Hepatocyte (in vitro differentiated cells): ENCODE data around the gene AADAT. TPM values are rescaled to one million over a fixed set of nuclear protein-coding genes. Genes with fewer than 3 reads are reported as not detected.
"Not testable (repeated sequence)": the region's sequence is repeated elsewhere in the genome, so short reads cannot be mapped to it uniquely, and the experiment has no call there.

Source experiments
- DNase-seq: peaks from one replicate; pipeline ENCODE4 v3.0.0-alpha.2; 2016; ENCODE audit warnings: low spot score
- H2AFZ ChIP-seq: fragments of 200-600 bp; sonication (generic); 2 replicates; pipeline ENCODE4 v1.6.0; 2016; ENCODE audit warnings: antibody characterized with exemption, mild to moderate bottlenecking
- H3K27ac ChIP-seq: fragments of 200-600 bp; sonication (generic); 2 replicates; pipeline ENCODE4 v1.5.1; 2016; ENCODE audit warnings: mild to moderate bottlenecking
- H3K27me3 ChIP-seq: fragments of 200-600 bp; sonication (generic); 2 replicates; pipeline ENCODE4 v1.6.1; 2016
- H3K36me3 ChIP-seq: fragments of 200-600 bp; sonication (generic); replicated peaks from 2 replicates; pipeline ENCODE4 v1.5.1; 2016; ENCODE audit warnings: low read depth; ENCODE audit not compliant: insufficient read depth
- H3K4me1 ChIP-seq: fragments of 200-600 bp; sonication (generic); 2 replicates; pipeline ENCODE4 v1.5.1; 2016; ENCODE audit warnings: mild to moderate bottlenecking, moderate library complexity; ENCODE audit not compliant: insufficient read depth
- H3K4me2 ChIP-seq: fragments of 200-600 bp; sonication (generic); 2 replicates; pipeline ENCODE4 v1.6.0; 2016
- H3K4me3 ChIP-seq: fragments of 200-600 bp; sonication (generic); 2 replicates; pipeline ENCODE4 v1.5.1; 2016; ENCODE audit warnings: mild to moderate bottlenecking
- H3K79me2 ChIP-seq: fragments of 200-600 bp; sonication (generic); 2 replicates; pipeline ENCODE4 v1.6.0; 2017; ENCODE audit warnings: mild to moderate bottlenecking
- H3K9me2 ChIP-seq: fragments of 200-600 bp; sonication (generic); replicated peaks from 2 replicates; pipeline ENCODE4 v1.6.0; 2017; ENCODE audit warnings: mild to moderate bottlenecking; ENCODE audit not compliant: insufficient read depth
- H3K9me3 ChIP-seq: fragments of 200-600 bp; sonication (generic); 2 replicates; pipeline ENCODE4 v1.5.1; 2016; ENCODE audit warnings: low read depth, mild to moderate bottlenecking
- H4K20me1 ChIP-seq: fragments of 200-600 bp; sonication (generic); 2 replicates; pipeline ENCODE4 v1.6.0; 2016; ENCODE audit warnings: mild to moderate bottlenecking; ENCODE audit not compliant: insufficient read depth, poor library complexity, severe bottlenecking
- EZH2 ChIP-seq: fragments of 200-600 bp; sonication (generic); IDR thresholded peaks from 2 replicates; pipeline ENCODE4 v1.6.1; 2016; ENCODE audit warnings: antibody characterized with exemption, mild to moderate bottlenecking, borderline replicate concordance
- EZH2phosphoT487 ChIP-seq: fragments of 200-600 bp; sonication (generic); IDR thresholded peaks from one replicate; pipeline ENCODE4 v1.6.1; 2018; ENCODE audit warnings: antibody characterized with exemption, mild to moderate bottlenecking, low read depth, moderate library complexity; ENCODE audit not compliant: unreplicated experiment, severe bottlenecking
- WGBS: methylation state at CpG from one replicate; pipeline ENCODE4 v1.1.6; 2016; ENCODE audit warnings: low lambda C conversion rate; ENCODE audit errors: missing lambda C conversion rate; 5-methylcytosine and 5-hydroxymethylcytosine counted together
- polyA plus RNA-seq: library from polyadenylated mRNA; unstranded; fragments of >200 nt; fragmentation: Nextera tagmentation; extraction: Ambion mirVana; gene quantifications from 2 replicates; pipeline ENCODE4 v1.2.1, GENCODE V29; 2016
- total RNA-seq: library from RNA; depleted of rRNA; stranded (reverse); fragments of >200 nt; gene quantifications from 2 replicates; pipeline ENCODE4 v1.2.3, GENCODE V29; 2014
- TF ChIP-seq, protein P1 (sequence below): fragments of 200-600 bp; sonication (generic); IDR thresholded peaks from 2 replicates; pipeline ENCODE4 v1.5.1; 2016; ENCODE audit warnings: antibody characterized with exemption, mild to moderate bottlenecking; ENCODE audit not compliant: poor library complexity

Gene AADAT
- total and polyA plus RNA-seq, 2 experiments from 2014 or later, result 10.3 to 11.1 TPM

DNA sequence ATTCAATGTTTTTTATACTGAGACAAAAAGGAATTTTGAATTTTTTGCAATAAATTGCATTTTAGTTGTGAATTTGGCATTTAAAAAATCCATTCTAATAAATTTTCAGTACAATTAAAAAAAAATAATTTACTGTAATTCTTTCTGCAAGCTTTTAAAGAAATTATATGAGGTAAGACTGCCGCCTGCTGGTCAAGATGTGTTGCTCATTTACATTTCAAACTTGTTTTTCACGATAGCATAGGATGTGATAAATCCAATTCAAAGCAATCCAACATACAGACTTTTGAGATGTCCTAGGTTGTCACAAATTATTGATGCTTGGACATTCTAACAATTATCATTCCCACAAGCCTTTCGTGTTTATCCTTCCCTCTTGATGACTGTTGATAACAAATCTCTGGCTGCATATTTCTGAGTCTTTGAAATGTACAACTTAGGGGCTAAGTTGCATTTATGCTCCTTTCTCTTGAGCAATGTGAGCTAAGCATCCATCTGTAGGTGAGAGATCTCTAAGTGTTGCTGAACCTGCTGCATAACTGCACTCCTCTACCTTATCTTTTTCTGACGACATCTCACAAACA lies 41.9 kb downstream of the AADAT start:
- no peaks in the 10 kb centered on the region for H4K20me1 ChIP-seq
- TF ChIP-seq, protein P1, sequence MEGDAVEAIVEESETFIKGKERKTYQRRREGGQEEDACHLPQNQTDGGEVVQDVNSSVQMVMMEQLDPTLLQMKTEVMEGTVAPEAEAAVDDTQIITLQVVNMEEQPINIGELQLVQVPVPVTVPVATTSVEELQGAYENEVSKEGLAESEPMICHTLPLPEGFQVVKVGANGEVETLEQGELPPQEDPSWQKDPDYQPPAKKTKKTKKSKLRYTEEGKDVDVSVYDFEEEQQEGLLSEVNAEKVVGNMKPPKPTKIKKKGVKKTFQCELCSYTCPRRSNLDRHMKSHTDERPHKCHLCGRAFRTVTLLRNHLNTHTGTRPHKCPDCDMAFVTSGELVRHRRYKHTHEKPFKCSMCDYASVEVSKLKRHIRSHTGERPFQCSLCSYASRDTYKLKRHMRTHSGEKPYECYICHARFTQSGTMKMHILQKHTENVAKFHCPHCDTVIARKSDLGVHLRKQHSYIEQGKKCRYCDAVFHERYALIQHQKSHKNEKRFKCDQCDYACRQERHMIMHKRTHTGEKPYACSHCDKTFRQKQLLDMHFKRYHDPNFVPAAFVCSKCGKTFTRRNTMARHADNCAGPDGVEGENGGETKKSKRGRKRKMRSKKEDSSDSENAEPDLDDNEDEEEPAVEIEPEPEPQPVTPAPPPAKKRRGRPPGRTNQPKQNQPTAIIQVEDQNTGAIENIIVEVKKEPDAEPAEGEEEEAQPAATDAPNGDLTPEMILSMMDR, result peak; percentile 90
- TF ChIP-seq EZH2phosphoT487 (no peak), EZH2 (no peak)
- no peak overlapping the region for H2AFZ ChIP-seq
- no peaks in the 10 kb centered on the region for H3K9me2 ChIP-seq
- DNase-seq, result peak; percentile 84
- H3K4me3 ChIP-seq, result no peak overlapping the region
- no peak overlapping the region for H3K27ac ChIP-seq
- no peaks in the 10 kb centered on the region for H3K36me3 ChIP-seq
- H3K79me2 ChIP-seq, result no peaks in the 10 kb centered on the region
- H3K4me2 ChIP-seq, result no peak overlapping the region
- no peaks in the 10 kb centered on the region for H3K27me3 ChIP-seq
- H3K4me1 ChIP-seq, result no peaks in the 10 kb centered on the region
- 28% methylated on average over 4 of the region's 4 CpGs for WGBS
- H3K9me3 ChIP-seq, result no peaks in the 10 kb centered on the region

DNA sequence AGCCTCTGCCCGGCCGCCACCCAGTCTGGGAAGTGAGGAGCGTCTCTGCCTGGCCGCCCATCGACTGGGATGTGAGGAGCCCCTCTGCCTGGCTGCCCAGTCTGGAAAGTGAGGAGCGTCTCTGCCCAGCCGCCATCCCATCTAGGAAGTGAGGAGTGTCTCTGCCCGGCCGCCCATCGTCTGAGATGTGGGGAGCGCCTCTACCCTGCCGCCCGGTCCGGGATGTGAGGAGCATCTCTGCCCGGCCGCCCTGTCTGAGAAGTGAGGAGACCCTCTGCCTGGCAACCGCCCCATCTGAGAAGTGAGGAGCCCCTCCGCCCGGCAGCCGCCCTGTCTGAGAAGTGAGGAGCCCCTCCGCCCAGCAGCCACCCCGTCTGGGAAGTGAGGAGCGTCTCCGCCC lies 43.6 kb downstream of the AADAT start:
- H3K36me3 ChIP-seq, H3K4me3 ChIP-seq, H3K79me2 ChIP-seq, H3K9me3 ChIP-seq, H3K27ac ChIP-seq, H3K4me1 ChIP-seq, DNase-seq, H3K27me3 ChIP-seq, H3K9me2 ChIP-seq, H2AFZ ChIP-seq, H4K20me1 ChIP-seq, H3K4me2 ChIP-seq: not testable (repeated sequence)
- WGBS, result 96% methylated on average over 19 of the region's 24 CpGs

DNA sequence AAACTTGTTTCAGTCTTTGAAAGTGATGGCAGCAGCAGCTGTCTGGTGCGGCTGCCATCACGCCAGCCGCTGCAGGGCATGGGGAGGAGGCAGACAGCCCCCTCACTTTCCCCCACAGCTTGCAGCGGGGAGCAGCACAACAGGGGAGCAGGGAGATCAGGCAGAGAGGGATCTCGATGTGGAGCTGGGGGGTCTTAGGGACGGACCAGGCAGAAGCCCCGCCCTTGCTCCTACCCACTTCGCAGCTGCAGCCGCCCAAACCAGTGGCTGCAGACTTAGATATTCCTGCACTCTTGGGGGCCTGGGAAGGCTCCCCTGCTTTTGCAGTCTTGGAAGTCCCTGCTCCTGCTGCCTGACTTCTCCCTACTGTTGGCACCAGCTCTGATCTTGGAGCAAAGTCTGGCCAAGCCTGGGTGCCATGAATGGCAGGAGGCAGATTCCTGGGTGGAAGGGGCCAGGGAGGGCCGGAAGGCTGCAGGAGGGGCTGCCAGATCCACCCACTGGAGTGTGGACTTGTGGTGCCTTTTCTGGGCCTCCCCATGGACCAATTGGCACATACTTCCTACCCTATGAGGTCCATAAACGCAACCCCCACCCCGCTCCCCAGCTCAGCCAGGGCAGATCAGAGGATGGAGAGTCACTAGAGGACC lies 49.6 kb downstream of the AADAT start:
- H3K79me2 ChIP-seq, result no peaks in the 10 kb centered on the region
- no peak overlapping the region for H3K27ac ChIP-seq
- H3K4me1 ChIP-seq, result no peaks in the 10 kb centered on the region
- no peaks in the 10 kb centered on the region for H3K9me3 ChIP-seq
- H3K27me3 ChIP-seq, result no peaks in the 10 kb centered on the region
- H3K36me3 ChIP-seq, result no peaks in the 10 kb centered on the region
- no peak for TF ChIP-seq EZH2
- H3K4me2 ChIP-seq, result no peak overlapping the region
- 95% methylated on average over 12 of the region's 12 CpGs for WGBS
- no peaks in the 10 kb centered on the region for H4K20me1 ChIP-seq
- H2AFZ ChIP-seq, result no peak overlapping the region
- H3K9me2 ChIP-seq, result no peaks in the 10 kb centered on the region
- H3K4me3 ChIP-seq, result no peak overlapping the region
- DNase-seq, result no peak

DNA sequence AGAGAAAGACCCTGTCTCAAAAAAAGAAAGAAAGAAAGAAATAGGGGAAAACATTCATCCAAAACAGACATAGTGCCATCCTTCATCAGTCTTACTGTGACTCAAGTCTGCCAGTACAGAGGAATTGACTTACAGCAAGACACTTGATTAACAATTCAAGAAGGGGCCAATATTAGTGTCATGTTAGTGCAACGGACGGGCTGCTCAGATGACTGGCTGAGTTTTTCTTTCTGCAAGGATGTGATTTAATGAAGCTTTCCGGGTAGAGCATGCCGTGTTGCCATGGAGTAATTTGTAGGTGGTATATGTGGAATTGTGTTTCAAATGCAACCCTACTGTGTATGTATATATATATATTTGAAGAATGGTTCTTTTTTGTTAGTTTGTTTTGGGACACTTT lies 51.0 kb downstream of the AADAT start:
- Histone ChIP-seq H3K9me3 (no peaks in the 10 kb centered on the region), H3K27me3 (no peaks in the 10 kb centered on the region)

More for the DNA sequence above, 51.0 kb downstream of the AADAT start:
- no peak for TF ChIP-seq EZH2phosphoT487
- TF ChIP-seq, protein P1, result no peak
- no peak for TF ChIP-seq EZH2
- H3K4me1 ChIP-seq, result no peaks in the 10 kb centered on the region
- DNase-seq, result no peak
- no peak overlapping the region for H3K4me2 ChIP-seq
- H4K20me1 ChIP-seq, result no peaks in the 10 kb centered on the region
- no peak overlapping the region for H3K4me3 ChIP-seq
- H3K36me3 ChIP-seq, result no peaks in the 10 kb centered on the region
- no peak overlapping the region for H3K27ac ChIP-seq
- H3K9me2 ChIP-seq, result no peaks in the 10 kb centered on the region
- H2AFZ ChIP-seq, result no peak overlapping the region
- no peaks in the 10 kb centered on the region for H3K79me2 ChIP-seq
- 77% methylated on average over 4 of the region's 4 CpGs for WGBS
